ENCODE measurements around the gene USP49.

DNA sequence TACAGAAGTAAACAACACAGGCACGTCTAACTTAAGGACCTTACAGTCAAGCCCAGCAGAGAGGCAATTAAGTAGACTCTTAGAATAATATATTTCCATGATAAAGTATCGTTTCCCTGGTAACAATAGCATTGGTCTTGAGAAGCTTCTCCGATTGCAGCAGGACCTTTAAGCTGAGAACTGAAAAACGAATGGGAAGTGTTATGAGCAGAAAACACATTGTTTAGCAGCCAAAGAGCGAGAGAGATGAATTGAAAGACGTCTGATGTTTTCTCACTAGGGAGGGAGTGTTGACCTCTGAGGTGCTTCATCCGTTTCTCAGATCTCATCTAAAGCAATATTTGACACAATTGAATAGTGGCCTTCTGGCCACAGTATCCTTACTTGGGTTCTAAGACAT, 27.0 kb upstream of the USP49 start:
- no peak for TF ChIP-seq POLR2A (IDR thresholded peaks at IDR 0.05; ENCODE audit: low read depth, low read length)
- TF ChIP-seq, protein P1, sequence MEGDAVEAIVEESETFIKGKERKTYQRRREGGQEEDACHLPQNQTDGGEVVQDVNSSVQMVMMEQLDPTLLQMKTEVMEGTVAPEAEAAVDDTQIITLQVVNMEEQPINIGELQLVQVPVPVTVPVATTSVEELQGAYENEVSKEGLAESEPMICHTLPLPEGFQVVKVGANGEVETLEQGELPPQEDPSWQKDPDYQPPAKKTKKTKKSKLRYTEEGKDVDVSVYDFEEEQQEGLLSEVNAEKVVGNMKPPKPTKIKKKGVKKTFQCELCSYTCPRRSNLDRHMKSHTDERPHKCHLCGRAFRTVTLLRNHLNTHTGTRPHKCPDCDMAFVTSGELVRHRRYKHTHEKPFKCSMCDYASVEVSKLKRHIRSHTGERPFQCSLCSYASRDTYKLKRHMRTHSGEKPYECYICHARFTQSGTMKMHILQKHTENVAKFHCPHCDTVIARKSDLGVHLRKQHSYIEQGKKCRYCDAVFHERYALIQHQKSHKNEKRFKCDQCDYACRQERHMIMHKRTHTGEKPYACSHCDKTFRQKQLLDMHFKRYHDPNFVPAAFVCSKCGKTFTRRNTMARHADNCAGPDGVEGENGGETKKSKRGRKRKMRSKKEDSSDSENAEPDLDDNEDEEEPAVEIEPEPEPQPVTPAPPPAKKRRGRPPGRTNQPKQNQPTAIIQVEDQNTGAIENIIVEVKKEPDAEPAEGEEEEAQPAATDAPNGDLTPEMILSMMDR (conservative IDR thresholded peaks at IDR 0.05; ENCODE audit: low read depth, low read length) = no peak
- no peak for TF ChIP-seq CEBPB (IDR thresholded peaks at IDR 0.05; ENCODE audit: low read depth, low read length)
- TF ChIP-seq MAFK (IDR thresholded peaks at IDR 0.05; ENCODE audit: low read depth, low read length) = no peak
- no peak for TF ChIP-seq SMC3 (IDR thresholded peaks at IDR 0.05; ENCODE audit: low read depth, low read length)
- no peak for TF ChIP-seq USF2 (IDR thresholded peaks at IDR 0.05; ENCODE audit: low read depth, low read length)
- no peak for TF ChIP-seq BHLHE40 (IDR thresholded peaks at IDR 0.05; ENCODE audit: low read depth, low read length)
- no peak for TF ChIP-seq MAZ (IDR thresholded peaks at IDR 0.05; ENCODE audit: borderline replicate concordance, low read depth, low read length)
- TF ChIP-seq RFX5 (IDR thresholded peaks at IDR 0.05; ENCODE audit: low read depth, low read length) = no peak
- TF ChIP-seq MXI1 (IDR thresholded peaks at IDR 0.05; ENCODE audit: borderline replicate concordance, low read depth, low read length) = no peak
- TF ChIP-seq FOS (IDR thresholded peaks at IDR 0.05; ENCODE audit: low read depth, low read length) = no peak
- TF ChIP-seq, protein P2, sequence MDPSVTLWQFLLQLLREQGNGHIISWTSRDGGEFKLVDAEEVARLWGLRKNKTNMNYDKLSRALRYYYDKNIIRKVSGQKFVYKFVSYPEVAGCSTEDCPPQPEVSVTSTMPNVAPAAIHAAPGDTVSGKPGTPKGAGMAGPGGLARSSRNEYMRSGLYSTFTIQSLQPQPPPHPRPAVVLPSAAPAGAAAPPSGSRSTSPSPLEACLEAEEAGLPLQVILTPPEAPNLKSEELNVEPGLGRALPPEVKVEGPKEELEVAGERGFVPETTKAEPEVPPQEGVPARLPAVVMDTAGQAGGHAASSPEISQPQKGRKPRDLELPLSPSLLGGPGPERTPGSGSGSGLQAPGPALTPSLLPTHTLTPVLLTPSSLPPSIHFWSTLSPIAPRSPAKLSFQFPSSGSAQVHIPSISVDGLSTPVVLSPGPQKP (IDR thresholded peaks at IDR 0.05; ENCODE audit: borderline replicate concordance, low read depth, low read length) = no peak
- TF ChIP-seq RCOR1 (IDR thresholded peaks at IDR 0.05; ENCODE audit: insufficient replicate concordance, low read length) = no peak
- TF ChIP-seq RAD21 (IDR thresholded peaks at IDR 0.05; ENCODE audit: low read length) = no peak

All from IMR-90 (cell line).